ENCODE measurements around the gene GIMAP5. TPM values are rescaled to one million over a fixed set of nuclear protein-coding genes. Genes with fewer than 3 reads are reported as not detected.

The GIMAP5 gene
- total and polyA plus RNA-seq, 2 donors (not counting 3 experiments of a cell fraction or from before 2014, with no cell fraction given) = 0.44 to 18.9 TPM

DNA sequence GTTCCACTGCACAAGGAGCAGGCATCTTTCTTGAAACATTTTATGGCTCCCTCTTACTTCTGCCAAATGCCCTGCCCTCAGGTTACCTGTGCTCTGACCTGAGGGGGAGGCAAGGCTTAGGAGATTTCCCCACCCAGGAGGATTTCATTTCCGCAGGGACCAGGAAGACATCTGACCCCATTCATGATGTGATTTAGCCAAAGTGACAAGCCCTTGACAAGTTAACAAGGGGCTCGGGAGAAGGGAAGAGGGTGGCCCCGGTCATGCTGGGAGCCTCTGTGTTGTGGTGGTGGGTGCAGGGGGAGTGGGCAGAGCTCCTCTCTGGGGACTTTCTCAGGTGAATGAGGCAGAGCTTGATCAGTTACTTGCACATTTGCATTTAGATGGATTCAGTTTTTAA, 18.9 kb downstream of the GIMAP5 start:
- Histone ChIP-seq H3K27me3 (ENCODE audit: control insufficient read depth in 2 of 2, insufficient read depth in 2 of 2, low read length in 2 of 2) (no peaks in the 10 kb centered on the region), H3K4me3 (replicated peaks in 1 of 3; ENCODE audit: insufficient read depth in 1 of 3, low read depth in 1 of 3, low read length in 3 of 3) (no peak overlapping the region), H3K4me1 (ENCODE audit: control insufficient read depth, extremely low read depth, insufficient read depth, low read length) (peaks cover 22% of the 10 kb centered on the region), H2AFZ (ENCODE audit: low read depth, low read length) (no peak overlapping the region), H3K9me1 (replicated peaks; ENCODE audit: control insufficient read depth, extremely low read depth, insufficient read depth, low read length) (no peaks in the 10 kb centered on the region), H3K9me3 (replicated peaks; ENCODE audit: control insufficient read depth, insufficient read depth, low read length) (no peaks in the 10 kb centered on the region), H4K20me1 (replicated peaks; ENCODE audit: control insufficient read depth, extremely low read depth, insufficient read depth, low read length) (no peaks in the 10 kb centered on the region), H3K4me2 (ENCODE audit: insufficient read depth, low read length) (no peak overlapping the region), H3K9ac (replicated peaks; ENCODE audit: extremely low read depth, insufficient read depth, low read length) (no peak overlapping the region), H3K36me3 (ENCODE audit: control insufficient read depth in 2 of 2, extremely low read depth in 1 of 2, insufficient read depth in 2 of 2, low read length in 2 of 2) (no peaks in the 10 kb centered on the region), H3K79me2 (ENCODE audit: control insufficient read depth, insufficient read depth, low read length) (no peaks in the 10 kb centered on the region), H3K27ac (ENCODE audit: insufficient read depth, low read depth, low read length) (peak overlapping the region; percentile 77)
- intact Hi-C loops (cut with micrococcal nuclease) (loop anchor here (10.0 kb wide), 1 partner anchor 471 kb away; no protein-coding TSS in a partner anchor), dilution Hi-C loops (cut with MboI; ENCODE audit: extremely low pct_ligation_motif_present, low sequenced_read_pairs) (no loop called here)
- no peak for FAIRE-seq
- DNase-seq (ENCODE audit: low read depth, low spot score) = peak; percentile 16
- POLR2A ChIA-PET = interaction anchor here (0.7 to 1.0 kb wide), 2 partner anchors 126 to 305 kb away, joined by 3 read pairs; no protein-coding TSS in a partner anchor
- CTCF ChIA-PET = interaction anchor here (0.7 to 5.1 kb wide), 15 partner anchors 12 to 418 kb away, joined by 3 to 120 read pairs (median 4); partner anchors contain the start of genes GIMAP1 and GIMAP8
- TF ChIP-seq EZH2 (IDR thresholded peaks at IDR 0.05; ENCODE audit: borderline replicate concordance, low read depth, low read length, severe bottlenecking) = no peak
- TF ChIP-seq POLR2AphosphoS5 (IDR thresholded peaks at IDR 0.05; ENCODE audit: insufficient read depth, low read depth, low read length) = no peak
- TF ChIP-seq, protein P1, sequence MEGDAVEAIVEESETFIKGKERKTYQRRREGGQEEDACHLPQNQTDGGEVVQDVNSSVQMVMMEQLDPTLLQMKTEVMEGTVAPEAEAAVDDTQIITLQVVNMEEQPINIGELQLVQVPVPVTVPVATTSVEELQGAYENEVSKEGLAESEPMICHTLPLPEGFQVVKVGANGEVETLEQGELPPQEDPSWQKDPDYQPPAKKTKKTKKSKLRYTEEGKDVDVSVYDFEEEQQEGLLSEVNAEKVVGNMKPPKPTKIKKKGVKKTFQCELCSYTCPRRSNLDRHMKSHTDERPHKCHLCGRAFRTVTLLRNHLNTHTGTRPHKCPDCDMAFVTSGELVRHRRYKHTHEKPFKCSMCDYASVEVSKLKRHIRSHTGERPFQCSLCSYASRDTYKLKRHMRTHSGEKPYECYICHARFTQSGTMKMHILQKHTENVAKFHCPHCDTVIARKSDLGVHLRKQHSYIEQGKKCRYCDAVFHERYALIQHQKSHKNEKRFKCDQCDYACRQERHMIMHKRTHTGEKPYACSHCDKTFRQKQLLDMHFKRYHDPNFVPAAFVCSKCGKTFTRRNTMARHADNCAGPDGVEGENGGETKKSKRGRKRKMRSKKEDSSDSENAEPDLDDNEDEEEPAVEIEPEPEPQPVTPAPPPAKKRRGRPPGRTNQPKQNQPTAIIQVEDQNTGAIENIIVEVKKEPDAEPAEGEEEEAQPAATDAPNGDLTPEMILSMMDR (IDR thresholded peaks at IDR 0.05; ENCODE audit: extremely low read depth in 1 of 2, insufficient read depth in 1 of 2, low read depth in 1 of 2, low read length in 2 of 2) = no peak
- BruUV-seq (replicated peaks) = no TSS peak

DNA sequence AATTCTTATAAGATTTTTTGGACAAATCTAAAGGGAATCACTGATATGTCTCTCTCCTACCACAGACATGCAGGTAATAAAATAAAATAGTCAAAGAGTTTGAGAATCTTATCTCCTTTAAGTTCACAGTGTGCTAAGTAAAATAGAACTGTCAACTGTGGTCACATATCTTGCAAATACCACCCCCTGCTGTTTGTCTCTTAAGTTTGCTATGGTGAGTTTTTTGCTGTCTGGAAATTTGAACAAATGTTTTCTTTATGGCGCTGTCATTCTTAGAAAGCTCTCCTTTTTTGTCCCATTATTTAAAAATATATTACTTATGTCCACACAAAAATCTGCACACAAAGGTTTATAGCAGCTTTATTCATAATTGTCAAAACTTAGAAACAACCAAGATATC, 19.6 kb downstream of the GIMAP5 start:
- Histone ChIP-seq H3K4me2 (ENCODE audit: insufficient read depth, low read length) (no peak overlapping the region), H2AFZ (ENCODE audit: low read depth, low read length) (no peak overlapping the region), H3K79me2 (ENCODE audit: control insufficient read depth, insufficient read depth, low read length) (no peaks in the 10 kb centered on the region), H3K27ac (ENCODE audit: insufficient read depth, low read depth, low read length) (no peak overlapping the region), H3K36me3 (ENCODE audit: control insufficient read depth in 2 of 2, extremely low read depth in 1 of 2, insufficient read depth in 2 of 2, low read length in 2 of 2) (no peaks in the 10 kb centered on the region), H3K4me1 (ENCODE audit: control insufficient read depth, extremely low read depth, insufficient read depth, low read length) (peaks cover 22% of the 10 kb centered on the region), H3K4me3 (replicated peaks in 1 of 3; ENCODE audit: insufficient read depth in 1 of 3, low read depth in 1 of 3, low read length in 3 of 3) (no peak overlapping the region), H3K9me3 (replicated peaks; ENCODE audit: control insufficient read depth, insufficient read depth, low read length) (no peaks in the 10 kb centered on the region), H3K9me1 (replicated peaks; ENCODE audit: control insufficient read depth, extremely low read depth, insufficient read depth, low read length) (no peaks in the 10 kb centered on the region), H4K20me1 (replicated peaks; ENCODE audit: control insufficient read depth, extremely low read depth, insufficient read depth, low read length) (no peaks in the 10 kb centered on the region), H3K27me3 (ENCODE audit: control insufficient read depth in 2 of 2, insufficient read depth in 2 of 2, low read length in 2 of 2) (no peaks in the 10 kb centered on the region), H3K9ac (replicated peaks; ENCODE audit: extremely low read depth, insufficient read depth, low read length) (no peak overlapping the region)
- ChIA-PET CTCF (interaction anchor here (0.7 to 5.1 kb wide), 3 partner anchors 71 to 403 kb away, joined by 3 to 120 read pairs (median 4); partner anchors contain the start of genes GIMAP2 and GIMAP8), POLR2A (no interaction called here)
- peak; percentile 81 for DNase-seq (ENCODE audit: low read depth, low spot score)
- intact Hi-C loops (cut with micrococcal nuclease) (loop anchor here (1.0 to 10.0 kb wide), 2 partner anchors 309 to 472 kb away; no protein-coding TSS in a partner anchor), dilution Hi-C loops (cut with MboI; ENCODE audit: extremely low pct_ligation_motif_present, low sequenced_read_pairs) (no loop called here)
- TF ChIP-seq FOS (IDR thresholded peaks at IDR 0.05; ENCODE audit: borderline replicate concordance, insufficient read depth, low read length) (no peak), MYC (IDR thresholded peaks at IDR 0.05; ENCODE audit: low read depth, low read length) (no peak)
- TF ChIP-seq, protein P1 (IDR thresholded peaks at IDR 0.05; ENCODE audit: extremely low read depth in 1 of 2, insufficient read depth in 1 of 2, low read depth in 1 of 2, low read length in 2 of 2) = peak; percentile 32 to 38
- peak; percentile 71 for FAIRE-seq
- no TSS peak for BruUV-seq (replicated peaks)

Data from endothelial cell of umbilical vein (primary cell).